DND-41 (cell line): ENCODE measurements around the gene GLRA1.

Experiments
- EZH2 ChIP-seq: IDR thresholded peaks from 3 replicates; pipeline ENCODE4 v1.6.1; 2012; ENCODE audit warnings: borderline replicate concordance, low read depth, mild to moderate bottlenecking, moderate library complexity, low read length, inconsistent platforms; ENCODE audit not compliant: severe bottlenecking
- TF ChIP-seq, protein P1 (sequence below): IDR thresholded peaks from 2 replicates; pipeline ENCODE4 v1.5.1; 2012; ENCODE audit warnings: borderline replicate concordance, low read length, moderate library complexity, mild to moderate bottlenecking; ENCODE audit not compliant: poor library complexity, severe bottlenecking; ENCODE audit errors: extremely low read depth

DNA sequence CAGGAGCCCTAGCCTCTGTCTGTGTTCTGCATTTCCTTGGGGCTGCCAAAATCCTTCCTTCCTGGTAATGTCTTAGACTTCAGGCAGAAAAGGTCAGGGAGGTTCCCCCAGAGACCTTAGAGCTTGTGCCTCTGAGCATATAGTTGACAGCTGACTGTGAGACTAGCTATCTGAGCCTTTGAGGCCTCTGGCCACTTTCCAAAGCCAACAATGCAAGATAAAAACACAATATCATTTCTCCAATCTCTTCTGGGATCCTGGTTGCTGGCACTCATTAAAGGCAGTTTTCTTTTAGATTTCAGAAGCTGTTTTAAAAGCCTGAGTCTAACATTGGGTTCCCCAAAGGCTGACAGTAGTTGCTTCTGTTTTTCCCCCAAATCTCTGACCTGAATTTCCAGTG is 13.2 kb upstream of the GLRA1 start:
- TF ChIP-seq, protein P1, sequence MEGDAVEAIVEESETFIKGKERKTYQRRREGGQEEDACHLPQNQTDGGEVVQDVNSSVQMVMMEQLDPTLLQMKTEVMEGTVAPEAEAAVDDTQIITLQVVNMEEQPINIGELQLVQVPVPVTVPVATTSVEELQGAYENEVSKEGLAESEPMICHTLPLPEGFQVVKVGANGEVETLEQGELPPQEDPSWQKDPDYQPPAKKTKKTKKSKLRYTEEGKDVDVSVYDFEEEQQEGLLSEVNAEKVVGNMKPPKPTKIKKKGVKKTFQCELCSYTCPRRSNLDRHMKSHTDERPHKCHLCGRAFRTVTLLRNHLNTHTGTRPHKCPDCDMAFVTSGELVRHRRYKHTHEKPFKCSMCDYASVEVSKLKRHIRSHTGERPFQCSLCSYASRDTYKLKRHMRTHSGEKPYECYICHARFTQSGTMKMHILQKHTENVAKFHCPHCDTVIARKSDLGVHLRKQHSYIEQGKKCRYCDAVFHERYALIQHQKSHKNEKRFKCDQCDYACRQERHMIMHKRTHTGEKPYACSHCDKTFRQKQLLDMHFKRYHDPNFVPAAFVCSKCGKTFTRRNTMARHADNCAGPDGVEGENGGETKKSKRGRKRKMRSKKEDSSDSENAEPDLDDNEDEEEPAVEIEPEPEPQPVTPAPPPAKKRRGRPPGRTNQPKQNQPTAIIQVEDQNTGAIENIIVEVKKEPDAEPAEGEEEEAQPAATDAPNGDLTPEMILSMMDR: no peak
- no peak for TF ChIP-seq EZH2
